ENCODE measurements around the gene PANK4. TPM values are rescaled to one million over a fixed set of nuclear protein-coding genes. Genes with fewer than 3 reads are reported as not detected.

Gene PANK4
- total and polyA plus RNA-seq, 2 experiments from 2014 or later, result 18.5 to 21.3 TPM

DNA sequence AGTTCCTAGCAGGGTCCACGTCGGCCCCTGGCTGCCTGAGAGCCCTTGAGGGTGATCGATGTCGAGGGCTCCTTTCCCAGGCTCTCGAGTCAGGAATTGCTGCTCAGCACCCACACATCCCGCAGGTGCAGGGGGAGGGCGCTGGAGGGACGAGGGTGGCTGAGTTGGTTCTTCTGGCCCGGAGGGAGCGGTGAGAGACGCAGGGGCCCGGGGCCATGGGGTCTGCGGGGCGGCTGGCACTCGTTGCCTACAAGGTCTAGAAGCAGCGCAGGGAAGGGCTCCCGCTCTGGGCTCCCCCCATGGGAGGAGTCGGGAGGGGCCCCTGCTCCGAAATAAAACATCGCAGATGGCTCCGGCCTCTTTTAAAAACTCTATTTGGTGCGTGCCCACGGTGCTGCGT lies 18.2 kb downstream of the PANK4 start:
- H2AFZ ChIP-seq, result no peak overlapping the region
- no peaks in the 10 kb centered on the region for H3K36me3 ChIP-seq (replicated peaks; ENCODE audit: insufficient read depth, low read depth)
- no peak overlapping the region for H3K4me2 ChIP-seq
- peaks cover 7% of the 10 kb centered on the region for H3K4me1 ChIP-seq (ENCODE audit: insufficient read depth)
- no peak overlapping the region for H3K4me3 ChIP-seq
- H3K27me3 ChIP-seq, result no peaks in the 10 kb centered on the region
- H3K9me2 ChIP-seq (replicated peaks; ENCODE audit: insufficient read depth), result no peaks in the 10 kb centered on the region
- DNase-seq (ENCODE audit: low spot score), result no peak
- no peak overlapping the region for H3K27ac ChIP-seq
- H3K9me3 ChIP-seq (ENCODE audit: low read depth), result no peaks in the 10 kb centered on the region
- no peaks in the 10 kb centered on the region for H3K79me2 ChIP-seq
- WGBS (ENCODE audit: low lambda C conversion rate, missing lambda C conversion rate), result 91% methylated on average over 20 of the region's 24 CpGs
- H4K20me1 ChIP-seq (ENCODE audit: insufficient read depth, poor library complexity, severe bottlenecking), result no peaks in the 10 kb centered on the region
- TF ChIP-seq, protein P1, sequence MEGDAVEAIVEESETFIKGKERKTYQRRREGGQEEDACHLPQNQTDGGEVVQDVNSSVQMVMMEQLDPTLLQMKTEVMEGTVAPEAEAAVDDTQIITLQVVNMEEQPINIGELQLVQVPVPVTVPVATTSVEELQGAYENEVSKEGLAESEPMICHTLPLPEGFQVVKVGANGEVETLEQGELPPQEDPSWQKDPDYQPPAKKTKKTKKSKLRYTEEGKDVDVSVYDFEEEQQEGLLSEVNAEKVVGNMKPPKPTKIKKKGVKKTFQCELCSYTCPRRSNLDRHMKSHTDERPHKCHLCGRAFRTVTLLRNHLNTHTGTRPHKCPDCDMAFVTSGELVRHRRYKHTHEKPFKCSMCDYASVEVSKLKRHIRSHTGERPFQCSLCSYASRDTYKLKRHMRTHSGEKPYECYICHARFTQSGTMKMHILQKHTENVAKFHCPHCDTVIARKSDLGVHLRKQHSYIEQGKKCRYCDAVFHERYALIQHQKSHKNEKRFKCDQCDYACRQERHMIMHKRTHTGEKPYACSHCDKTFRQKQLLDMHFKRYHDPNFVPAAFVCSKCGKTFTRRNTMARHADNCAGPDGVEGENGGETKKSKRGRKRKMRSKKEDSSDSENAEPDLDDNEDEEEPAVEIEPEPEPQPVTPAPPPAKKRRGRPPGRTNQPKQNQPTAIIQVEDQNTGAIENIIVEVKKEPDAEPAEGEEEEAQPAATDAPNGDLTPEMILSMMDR (IDR thresholded peaks at IDR 0.05; ENCODE audit: poor library complexity), result no peak
- no peak for TF ChIP-seq EZH2phosphoT487 (IDR thresholded peaks at IDR 0.05; ENCODE audit: low read depth, severe bottlenecking, unreplicated experiment)
- TF ChIP-seq EZH2 (IDR thresholded peaks at IDR 0.05; ENCODE audit: borderline replicate concordance), result no peak

DNA sequence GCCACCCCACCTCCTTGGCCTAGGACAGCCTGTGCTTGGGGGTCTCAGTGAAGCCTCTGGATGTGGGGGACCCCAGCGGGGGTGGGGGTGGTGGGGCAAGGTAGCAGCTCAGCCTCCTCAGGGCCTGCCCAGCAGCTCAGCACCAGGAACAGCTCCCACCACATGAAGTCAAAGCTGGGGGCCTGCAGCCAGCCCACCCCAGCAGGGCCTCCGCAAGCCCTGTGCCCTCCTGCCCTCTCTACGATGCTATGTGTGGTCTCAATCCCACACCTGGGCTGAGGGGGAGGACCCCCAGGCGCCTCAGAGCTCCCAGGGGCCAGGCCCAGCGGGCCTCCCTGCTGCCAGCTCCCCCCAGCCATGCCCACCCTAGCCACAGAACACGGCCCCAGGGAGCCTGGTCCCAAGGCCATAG lies 18.6 kb downstream of the PANK4 start:
- no peak overlapping the region for H3K4me3 ChIP-seq
- no peaks in the 10 kb centered on the region for H3K27me3 ChIP-seq
- 96% methylated on average over 6 of the region's 6 CpGs for WGBS (ENCODE audit: low lambda C conversion rate, missing lambda C conversion rate)
- DNase-seq (ENCODE audit: low spot score), result no peak
- no peaks in the 10 kb centered on the region for H3K9me2 ChIP-seq (replicated peaks; ENCODE audit: insufficient read depth)
- TF ChIP-seq EZH2 (IDR thresholded peaks at IDR 0.05; ENCODE audit: borderline replicate concordance), result no peak
- TF ChIP-seq, protein P1 (IDR thresholded peaks at IDR 0.05; ENCODE audit: poor library complexity), result no peak
- TF ChIP-seq EZH2phosphoT487 (IDR thresholded peaks at IDR 0.05; ENCODE audit: low read depth, severe bottlenecking, unreplicated experiment), result no peak
- H3K9me3 ChIP-seq (ENCODE audit: low read depth), result no peaks in the 10 kb centered on the region
- no peaks in the 10 kb centered on the region for H4K20me1 ChIP-seq (ENCODE audit: insufficient read depth, poor library complexity, severe bottlenecking)
- H3K4me1 ChIP-seq (ENCODE audit: insufficient read depth), result peaks cover 7% of the 10 kb centered on the region
- H2AFZ ChIP-seq, result no peak overlapping the region
- H3K36me3 ChIP-seq (replicated peaks; ENCODE audit: insufficient read depth, low read depth), result no peaks in the 10 kb centered on the region
- H3K4me2 ChIP-seq, result no peak overlapping the region
- H3K79me2 ChIP-seq, result no peaks in the 10 kb centered on the region
- H3K27ac ChIP-seq, result no peak overlapping the region

DNA sequence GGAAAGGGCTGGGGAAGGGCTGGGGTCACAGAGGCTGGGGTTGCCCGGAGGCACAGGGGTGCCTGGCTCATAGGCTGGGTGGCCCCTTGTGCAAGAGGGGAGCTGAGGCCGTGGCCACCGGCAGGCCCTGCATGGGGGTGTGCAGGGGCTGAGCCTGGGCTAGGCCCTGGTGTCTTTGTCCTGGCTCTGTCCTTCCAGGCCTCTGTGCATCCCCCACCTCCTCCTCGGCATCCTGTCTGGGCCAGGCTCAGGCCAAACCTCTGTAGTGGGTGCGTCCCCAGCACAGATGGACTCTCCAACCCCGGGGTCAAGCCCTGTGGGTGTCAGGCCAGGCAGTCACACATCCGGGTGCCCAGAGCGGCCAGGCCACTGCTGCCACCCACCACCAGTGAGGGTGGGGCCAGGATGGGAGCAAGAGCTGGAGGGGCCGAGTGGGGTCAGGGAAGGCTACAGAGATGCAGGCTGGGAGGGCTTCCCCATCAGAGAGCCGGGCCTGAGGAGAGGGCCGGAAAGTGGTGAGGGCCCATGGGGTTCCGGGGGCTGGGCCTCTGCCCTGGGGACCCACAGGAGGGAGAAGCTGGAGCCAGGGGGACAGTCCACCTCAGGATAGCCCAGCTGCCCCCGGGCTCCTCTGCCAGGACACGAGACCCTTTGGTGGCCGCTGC lies 19.4 kb downstream of the PANK4 start:
- Histone ChIP-seq H3K27me3 (no peaks in the 10 kb centered on the region), H2AFZ (no peak overlapping the region), H3K79me2 (no peaks in the 10 kb centered on the region), H3K36me3 (replicated peaks; ENCODE audit: insufficient read depth, low read depth) (no peaks in the 10 kb centered on the region), H3K9me3 (ENCODE audit: low read depth) (no peaks in the 10 kb centered on the region), H3K4me2 (no peak overlapping the region), H3K27ac (no peak overlapping the region), H4K20me1 (ENCODE audit: insufficient read depth, poor library complexity, severe bottlenecking) (no peaks in the 10 kb centered on the region), H3K9me2 (replicated peaks; ENCODE audit: insufficient read depth) (no peaks in the 10 kb centered on the region), H3K4me3 (no peak overlapping the region), H3K4me1 (ENCODE audit: insufficient read depth) (peaks cover 7% of the 10 kb centered on the region)
- no peak for DNase-seq (ENCODE audit: low spot score)
- 64% methylated on average over 15 of the region's 15 CpGs for WGBS (ENCODE audit: low lambda C conversion rate, missing lambda C conversion rate)
- TF ChIP-seq EZH2 (IDR thresholded peaks at IDR 0.05; ENCODE audit: borderline replicate concordance), result no peak
- TF ChIP-seq, protein P1 (IDR thresholded peaks at IDR 0.05; ENCODE audit: poor library complexity), result no peak
- no peak for TF ChIP-seq EZH2phosphoT487 (IDR thresholded peaks at IDR 0.05; ENCODE audit: low read depth, severe bottlenecking, unreplicated experiment)
